GM23338 (cell line): Measurements from ENCODE around the gene TMEM138. TPM values are rescaled to one million over a fixed set of nuclear protein-coding genes. Genes with fewer than 3 reads are reported as not detected.
A peak's percentile ranks its signal among the peaks of the same experiment; 100 is the strongest.

Experiments used
- ATAC-seq: fragments of 200-7000 bp; cut with Tn5 transposase; 3 replicates; pipeline ENCODE4 v1.9.1; 2020
- DNase-seq: peaks from one replicate; pipeline ENCODE4 v3.0.0-alpha.2; 2015; ENCODE audit warnings: low spot score
- H2AFZ ChIP-seq: fragments of 200-600 bp; sonication (generic); 2 replicates; pipeline ENCODE4 v1.8.0; 2016; ENCODE audit warnings: antibody characterized with exemption, mild to moderate bottlenecking, moderate library complexity
- H3F3A ChIP-seq: fragments of 200-600 bp; sonication (generic); replicated peaks from 2 replicates; pipeline ENCODE4 v1.8.0; 2017; ENCODE audit warnings: antibody characterized with exemption, mixed run types, low read depth
- H3K27ac ChIP-seq: fragments of 200-600 bp; sonication (generic); 2 replicates; pipeline ENCODE4 v1.6.1; 2016; ENCODE audit warnings: low read depth
- H3K27me3 ChIP-seq: fragments of 200-600 bp; sonication (generic); 2 replicates; pipeline ENCODE4 v1.8.0; 2016; ENCODE audit warnings: mild to moderate bottlenecking, mixed run types, moderate library complexity; ENCODE audit not compliant: insufficient read depth
- H3K36me3 ChIP-seq: fragments of 200-600 bp; sonication (generic); 2 replicates; pipeline ENCODE4 v1.8.0; 2016; ENCODE audit warnings: mild to moderate bottlenecking; ENCODE audit not compliant: insufficient read depth
- H3K4me1 ChIP-seq: fragments of 200-600 bp; sonication (generic); 2 replicates; pipeline ENCODE4 v1.8.0; 2016; ENCODE audit warnings: mild to moderate bottlenecking, moderate library complexity; ENCODE audit not compliant: insufficient read depth
- H3K4me2 ChIP-seq: fragments of 200-600 bp; sonication (generic); 2 replicates; pipeline ENCODE4 v1.7.1; 2017; ENCODE audit warnings: mixed run types
- H3K4me3 ChIP-seq: fragments of 200-600 bp; sonication (generic); 2 replicates; pipeline ENCODE4 v1.6.1; 2016; ENCODE audit warnings: mixed run types
- H3K79me2 ChIP-seq: fragments of 200-600 bp; sonication (generic); replicated peaks from 2 replicates; pipeline ENCODE4 v1.8.0; 2017; ENCODE audit warnings: mild to moderate bottlenecking; ENCODE audit not compliant: insufficient read depth
- H3K9me2 ChIP-seq: fragments of 200-600 bp; sonication (generic); 2 replicates; pipeline ENCODE4 v1.8.0; 2017; ENCODE audit not compliant: insufficient read depth
- H4K20me1 ChIP-seq: fragments of 200-600 bp; sonication (generic); replicated peaks from 2 replicates; pipeline ENCODE4 v1.8.0; 2017; ENCODE audit warnings: mild to moderate bottlenecking; ENCODE audit not compliant: insufficient read depth
- H3K27ac Mint-ChIP-seq: 2 replicates; pipeline ENCODE4 v1.8.0; 2020; ENCODE audit warnings: inconsistent platforms, mild to moderate bottlenecking, moderate library complexity, mixed read lengths
- H3K27me3 Mint-ChIP-seq: 3 replicates; pipeline ENCODE4 v1.8.0; 2022; ENCODE audit warnings: low read depth, mild to moderate bottlenecking, moderate library complexity, mixed read lengths, inconsistent platforms; ENCODE audit not compliant: insufficient read depth, poor library complexity
- H3K36me3 Mint-ChIP-seq: 3 replicates; pipeline ENCODE4 v1.8.0; 2021; ENCODE audit warnings: low read depth, mild to moderate bottlenecking, inconsistent platforms, moderate library complexity, mixed read lengths
- H3K4me1 Mint-ChIP-seq: 3 replicates; pipeline ENCODE4 v1.8.0; 2020; ENCODE audit warnings: mild to moderate bottlenecking, inconsistent platforms, mixed read lengths
- H3K4me3 Mint-ChIP-seq: 3 replicates; pipeline ENCODE4 v1.8.0; 2021; ENCODE audit warnings: moderate library complexity, mild to moderate bottlenecking, inconsistent platforms, mixed read lengths
- H3K9me3 Mint-ChIP-seq: 3 replicates; pipeline ENCODE4 v1.8.0; 2020; ENCODE audit warnings: moderate library complexity, mild to moderate bottlenecking, inconsistent platforms, mixed read lengths
- CREB1 ChIP-seq: fragments of 250-450 bp; sonication (Bioruptor Pico); IDR thresholded peaks from 2 replicates; pipeline ENCODE4 v1.5.0; 2020; ENCODE audit warnings: low read depth, mild to moderate bottlenecking, moderate library complexity
- EZH2 ChIP-seq: fragments of 200-600 bp; sonication (generic); IDR thresholded peaks from one replicate; pipeline ENCODE4 v1.8.0; 2017; ENCODE audit warnings: antibody characterized with exemption, mild to moderate bottlenecking, low read depth; ENCODE audit not compliant: unreplicated experiment
- EZH2phosphoT487 ChIP-seq: fragments of 200-600 bp; sonication (generic); IDR thresholded peaks from one replicate; pipeline ENCODE4 v1.8.1; 2018; ENCODE audit warnings: antibody characterized with exemption; ENCODE audit not compliant: unreplicated experiment
- JUNB ChIP-seq: IDR thresholded peaks from one replicate; pipeline ENCODE4 v1.6.1; 2016; ENCODE audit warnings: antibody characterized with exemption; ENCODE audit not compliant: unreplicated experiment
- NANOG ChIP-seq: IDR thresholded peaks from 2 replicates; pipeline ENCODE4 v1.6.1; 2016; ENCODE audit warnings: antibody characterized with exemption, borderline replicate concordance
- POLR2AphosphoS5 ChIP-seq: IDR thresholded peaks from 2 replicates; pipeline ENCODE4 v1.6.1; 2016; ENCODE audit warnings: antibody characterized with exemption, low read depth
- STAT1 ChIP-seq: IDR thresholded peaks from one replicate; pipeline ENCODE4 v1.6.1; 2016; ENCODE audit warnings: antibody characterized with exemption; ENCODE audit not compliant: unreplicated experiment
- ZNF114 ChIP-seq: fragments of 250-450 bp; sonication (Bioruptor Pico); IDR thresholded peaks from 2 replicates; pipeline ENCODE4 v1.5.0; 2020; ENCODE audit warnings: mild to moderate bottlenecking, moderate library complexity
- ZNF331 ChIP-seq: fragments of 250-450 bp; sonication (Bioruptor Pico); IDR thresholded peaks from 2 replicates; pipeline ENCODE4 v1.5.0; 2020; ENCODE audit warnings: low read depth, mild to moderate bottlenecking, moderate library complexity
- polyA plus RNA-seq: library from polyadenylated mRNA; unstranded; fragments of >200 nt; fragmentation: Nextera tagmentation; extraction: Ambion mirVana; gene quantifications from 2 replicates; pipeline ENCODE4 v1.2.1, GENCODE V29; 2016
- total RNA-seq: library from RNA; depleted of rRNA; stranded (reverse); fragments of >200 nt; shearing (Covaris generic); gene quantifications from 2 replicates; pipeline ENCODE4 v1.2.3, GENCODE V29; 2014
- TF ChIP-seq, protein P1 (sequence below): IDR thresholded peaks from one replicate; pipeline ENCODE4 v1.6.1; 2018; ENCODE audit warnings: antibody characterized with exemption; ENCODE audit not compliant: unreplicated experiment
- TF ChIP-seq, protein P2 (sequence below): IDR thresholded peaks from 2 replicates; pipeline ENCODE4 v1.6.1; 2016; ENCODE audit warnings: antibody characterized with exemption
- TF ChIP-seq, protein P3 (sequence below), 2 experiments: fragments of 200-600 bp in 1 of 2; sonication (generic) in 1 of 2; conservative IDR thresholded peaks; 2 replicates each; pipeline versions ENCODE4 v1.5.1 to v1.6.1; 2016 to 2017; ENCODE audit warnings: antibody characterized with exemption in 2 of 2, low read depth in 2 of 2, mild to moderate bottlenecking in 2 of 2, moderate library complexity in 1 of 2
- TF ChIP-seq, protein P4 (sequence below): fragments of 250-450 bp; sonication (Bioruptor Pico); IDR thresholded peaks from 2 replicates; pipeline ENCODE4 v1.5.0; 2020; ENCODE audit warnings: mild to moderate bottlenecking, moderate library complexity

The TMEM138 gene
- total and polyA plus RNA-seq, 2 experiments from 2014 or later, result 30.2 to 32.1 TPM

DNA sequence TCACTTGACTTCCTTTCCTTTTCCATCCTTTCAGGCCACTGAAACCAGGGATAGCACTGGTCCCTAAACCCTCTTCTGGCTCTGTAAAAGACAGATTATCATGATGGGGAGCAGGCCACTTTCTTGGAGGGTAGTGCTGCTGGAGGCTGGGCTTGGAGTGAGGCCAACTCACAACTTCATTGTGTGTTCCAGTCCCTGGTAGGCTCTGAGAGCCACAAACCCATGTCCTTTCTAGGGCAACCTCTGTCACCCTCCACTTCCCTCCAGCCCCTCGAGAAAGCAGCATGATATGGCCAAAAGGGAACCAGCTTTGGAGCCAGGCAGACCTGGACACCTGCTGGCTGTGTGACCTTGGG lies 26.8 kb upstream of the TMEM138 start:
- Histone ChIP-seq H3K4me1 (peaks cover 24% of the 10 kb centered on the region), H3K4me3 (no peak overlapping the region), H3K27me3 (no peaks in the 10 kb centered on the region), H2AFZ (no peak overlapping the region), H3F3A (peaks cover 35% of the 10 kb centered on the region), H3K9me2 (no peaks in the 10 kb centered on the region), H4K20me1 (peaks cover 17% of the 10 kb centered on the region), H3K36me3 (no peaks in the 10 kb centered on the region), H3K79me2 (peaks cover 26% of the 10 kb centered on the region), H3K27ac (peak overlapping the region; percentile 87; the same call in 1 of the 2 replicates), H3K4me2 (peak overlapping the region; percentile 12; the same call in 1 of the 2 replicates)
- Mint-ChIP-seq H3K9me3 (no peaks in the 10 kb centered on the region), H3K27me3 (peaks cover 19% of the 10 kb centered on the region), H3K4me1 (peaks cover 39% of the 10 kb centered on the region), H3K4me3 (no peak overlapping the region; the same call in 2 of the 3 replicates), H3K36me3 (peaks cover 21% of the 10 kb centered on the region), H3K27ac (peak overlapping the region; percentile 59; the same call in 1 of the 2 replicates)
- TF ChIP-seq, protein P1, sequence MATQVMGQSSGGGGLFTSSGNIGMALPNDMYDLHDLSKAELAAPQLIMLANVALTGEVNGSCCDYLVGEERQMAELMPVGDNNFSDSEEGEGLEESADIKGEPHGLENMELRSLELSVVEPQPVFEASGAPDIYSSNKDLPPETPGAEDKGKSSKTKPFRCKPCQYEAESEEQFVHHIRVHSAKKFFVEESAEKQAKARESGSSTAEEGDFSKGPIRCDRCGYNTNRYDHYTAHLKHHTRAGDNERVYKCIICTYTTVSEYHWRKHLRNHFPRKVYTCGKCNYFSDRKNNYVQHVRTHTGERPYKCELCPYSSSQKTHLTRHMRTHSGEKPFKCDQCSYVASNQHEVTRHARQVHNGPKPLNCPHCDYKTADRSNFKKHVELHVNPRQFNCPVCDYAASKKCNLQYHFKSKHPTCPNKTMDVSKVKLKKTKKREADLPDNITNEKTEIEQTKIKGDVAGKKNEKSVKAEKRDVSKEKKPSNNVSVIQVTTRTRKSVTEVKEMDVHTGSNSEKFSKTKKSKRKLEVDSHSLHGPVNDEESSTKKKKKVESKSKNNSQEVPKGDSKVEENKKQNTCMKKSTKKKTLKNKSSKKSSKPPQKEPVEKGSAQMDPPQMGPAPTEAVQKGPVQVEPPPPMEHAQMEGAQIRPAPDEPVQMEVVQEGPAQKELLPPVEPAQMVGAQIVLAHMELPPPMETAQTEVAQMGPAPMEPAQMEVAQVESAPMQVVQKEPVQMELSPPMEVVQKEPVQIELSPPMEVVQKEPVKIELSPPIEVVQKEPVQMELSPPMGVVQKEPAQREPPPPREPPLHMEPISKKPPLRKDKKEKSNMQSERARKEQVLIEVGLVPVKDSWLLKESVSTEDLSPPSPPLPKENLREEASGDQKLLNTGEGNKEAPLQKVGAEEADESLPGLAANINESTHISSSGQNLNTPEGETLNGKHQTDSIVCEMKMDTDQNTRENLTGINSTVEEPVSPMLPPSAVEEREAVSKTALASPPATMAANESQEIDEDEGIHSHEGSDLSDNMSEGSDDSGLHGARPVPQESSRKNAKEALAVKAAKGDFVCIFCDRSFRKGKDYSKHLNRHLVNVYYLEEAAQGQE, result no peak
- TF ChIP-seq, protein P2, sequence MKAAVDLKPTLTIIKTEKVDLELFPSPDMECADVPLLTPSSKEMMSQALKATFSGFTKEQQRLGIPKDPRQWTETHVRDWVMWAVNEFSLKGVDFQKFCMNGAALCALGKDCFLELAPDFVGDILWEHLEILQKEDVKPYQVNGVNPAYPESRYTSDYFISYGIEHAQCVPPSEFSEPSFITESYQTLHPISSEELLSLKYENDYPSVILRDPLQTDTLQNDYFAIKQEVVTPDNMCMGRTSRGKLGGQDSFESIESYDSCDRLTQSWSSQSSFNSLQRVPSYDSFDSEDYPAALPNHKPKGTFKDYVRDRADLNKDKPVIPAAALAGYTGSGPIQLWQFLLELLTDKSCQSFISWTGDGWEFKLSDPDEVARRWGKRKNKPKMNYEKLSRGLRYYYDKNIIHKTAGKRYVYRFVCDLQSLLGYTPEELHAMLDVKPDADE, result no peak
- TF ChIP-seq ZNF331 (CRISPR knock-in tag) (no peak), EZH2 (no peak), EZH2phosphoT487 (no peak), STAT1 (no peak), JUNB (no peak), ZNF114 (no peak), NANOG (no peak), CREB1 (CRISPR knock-in tag) (no peak), POLR2AphosphoS5 (no peak)
- TF ChIP-seq, protein P3, sequence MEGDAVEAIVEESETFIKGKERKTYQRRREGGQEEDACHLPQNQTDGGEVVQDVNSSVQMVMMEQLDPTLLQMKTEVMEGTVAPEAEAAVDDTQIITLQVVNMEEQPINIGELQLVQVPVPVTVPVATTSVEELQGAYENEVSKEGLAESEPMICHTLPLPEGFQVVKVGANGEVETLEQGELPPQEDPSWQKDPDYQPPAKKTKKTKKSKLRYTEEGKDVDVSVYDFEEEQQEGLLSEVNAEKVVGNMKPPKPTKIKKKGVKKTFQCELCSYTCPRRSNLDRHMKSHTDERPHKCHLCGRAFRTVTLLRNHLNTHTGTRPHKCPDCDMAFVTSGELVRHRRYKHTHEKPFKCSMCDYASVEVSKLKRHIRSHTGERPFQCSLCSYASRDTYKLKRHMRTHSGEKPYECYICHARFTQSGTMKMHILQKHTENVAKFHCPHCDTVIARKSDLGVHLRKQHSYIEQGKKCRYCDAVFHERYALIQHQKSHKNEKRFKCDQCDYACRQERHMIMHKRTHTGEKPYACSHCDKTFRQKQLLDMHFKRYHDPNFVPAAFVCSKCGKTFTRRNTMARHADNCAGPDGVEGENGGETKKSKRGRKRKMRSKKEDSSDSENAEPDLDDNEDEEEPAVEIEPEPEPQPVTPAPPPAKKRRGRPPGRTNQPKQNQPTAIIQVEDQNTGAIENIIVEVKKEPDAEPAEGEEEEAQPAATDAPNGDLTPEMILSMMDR (conservative IDR thresholded peaks at IDR 0.05; ENCODE audit: low read depth in 2 of 2), result no peak
- TF ChIP-seq, protein P4, sequence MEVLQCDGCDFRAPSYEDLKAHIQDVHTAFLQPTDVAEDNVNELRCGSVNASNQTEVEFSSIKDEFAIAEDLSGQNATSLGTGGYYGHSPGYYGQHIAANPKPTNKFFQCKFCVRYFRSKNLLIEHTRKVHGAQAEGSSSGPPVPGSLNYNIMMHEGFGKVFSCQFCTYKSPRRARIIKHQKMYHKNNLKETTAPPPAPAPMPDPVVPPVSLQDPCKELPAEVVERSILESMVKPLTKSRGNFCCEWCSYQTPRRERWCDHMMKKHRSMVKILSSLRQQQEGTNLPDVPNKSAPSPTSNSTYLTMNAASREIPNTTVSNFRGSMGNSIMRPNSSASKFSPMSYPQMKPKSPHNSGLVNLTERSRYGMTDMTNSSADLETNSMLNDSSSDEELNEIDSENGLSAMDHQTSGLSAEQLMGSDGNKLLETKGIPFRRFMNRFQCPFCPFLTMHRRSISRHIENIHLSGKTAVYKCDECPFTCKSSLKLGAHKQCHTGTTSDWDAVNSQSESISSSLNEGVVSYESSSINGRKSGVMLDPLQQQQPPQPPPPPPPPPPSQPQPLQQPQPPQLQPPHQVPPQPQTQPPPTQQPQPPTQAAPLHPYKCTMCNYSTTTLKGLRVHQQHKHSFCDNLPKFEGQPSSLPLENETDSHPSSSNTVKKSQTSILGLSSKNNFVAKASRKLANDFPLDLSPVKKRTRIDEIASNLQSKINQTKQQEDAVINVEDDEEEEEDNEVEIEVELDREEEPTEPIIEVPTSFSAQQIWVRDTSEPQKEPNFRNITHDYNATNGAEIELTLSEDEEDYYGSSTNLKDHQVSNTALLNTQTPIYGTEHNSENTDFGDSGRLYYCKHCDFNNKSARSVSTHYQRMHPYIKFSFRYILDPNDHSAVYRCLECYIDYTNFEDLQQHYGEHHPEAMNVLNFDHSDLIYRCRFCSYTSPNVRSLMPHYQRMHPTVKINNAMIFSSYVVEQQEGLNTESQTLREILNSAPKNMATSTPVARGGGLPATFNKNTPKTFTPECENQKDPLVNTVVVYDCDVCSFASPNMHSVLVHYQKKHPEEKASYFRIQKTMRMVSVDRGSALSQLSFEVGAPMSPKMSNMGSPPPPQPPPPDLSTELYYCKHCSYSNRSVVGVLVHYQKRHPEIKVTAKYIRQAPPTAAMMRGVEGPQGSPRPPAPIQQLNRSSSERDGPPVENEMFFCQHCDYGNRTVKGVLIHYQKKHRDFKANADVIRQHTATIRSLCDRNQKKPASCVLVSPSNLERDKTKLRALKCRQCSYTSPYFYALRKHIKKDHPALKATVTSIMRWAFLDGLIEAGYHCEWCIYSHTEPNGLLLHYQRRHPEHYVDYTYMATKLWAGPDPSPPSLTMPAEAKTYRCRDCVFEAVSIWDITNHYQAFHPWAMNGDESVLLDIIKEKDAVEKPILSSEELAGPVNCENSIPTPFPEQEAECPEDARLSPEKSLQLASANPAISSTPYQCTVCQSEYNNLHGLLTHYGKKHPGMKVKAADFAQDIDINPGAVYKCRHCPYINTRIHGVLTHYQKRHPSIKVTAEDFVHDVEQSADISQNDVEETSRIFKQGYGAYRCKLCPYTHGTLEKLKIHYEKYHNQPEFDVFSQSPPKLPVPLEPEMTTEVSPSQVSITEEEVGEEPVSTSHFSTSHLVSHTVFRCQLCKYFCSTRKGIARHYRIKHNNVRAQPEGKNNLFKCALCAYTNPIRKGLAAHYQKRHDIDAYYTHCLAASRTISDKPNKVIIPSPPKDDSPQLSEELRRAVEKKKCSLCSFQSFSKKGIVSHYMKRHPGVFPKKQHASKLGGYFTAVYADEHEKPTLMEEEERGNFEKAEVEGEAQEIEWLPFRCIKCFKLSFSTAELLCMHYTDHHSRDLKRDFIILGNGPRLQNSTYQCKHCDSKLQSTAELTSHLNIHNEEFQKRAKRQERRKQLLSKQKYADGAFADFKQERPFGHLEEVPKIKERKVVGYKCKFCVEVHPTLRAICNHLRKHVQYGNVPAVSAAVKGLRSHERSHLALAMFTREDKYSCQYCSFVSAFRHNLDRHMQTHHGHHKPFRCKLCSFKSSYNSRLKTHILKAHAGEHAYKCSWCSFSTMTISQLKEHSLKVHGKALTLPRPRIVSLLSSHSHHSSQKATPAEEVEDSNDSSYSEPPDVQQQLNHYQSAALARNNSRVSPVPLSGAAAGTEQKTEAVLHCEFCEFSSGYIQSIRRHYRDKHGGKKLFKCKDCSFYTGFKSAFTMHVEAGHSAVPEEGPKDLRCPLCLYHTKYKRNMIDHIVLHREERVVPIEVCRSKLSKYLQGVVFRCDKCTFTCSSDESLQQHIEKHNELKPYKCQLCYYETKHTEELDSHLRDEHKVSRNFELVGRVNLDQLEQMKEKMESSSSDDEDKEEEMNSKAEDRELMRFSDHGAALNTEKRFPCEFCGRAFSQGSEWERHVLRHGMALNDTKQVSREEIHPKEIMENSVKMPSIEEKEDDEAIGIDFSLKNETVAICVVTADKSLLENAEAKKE (CRISPR knock-in tag), result no peak
- DNase-seq (no peak), ATAC-seq (no peak)
